ENCODE measurements around the gene ZNF226. TPM values are rescaled to one million over a fixed set of nuclear protein-coding genes. Genes with fewer than 3 reads are reported as not detected.
"Not testable (repeated sequence)": the region's sequence is repeated elsewhere in the genome, so short reads cannot be mapped to it uniquely, and the experiment has no call there.

ZNF226 gene
- polyA plus RNA-seq, 6 donors from 2014 or later, result 26.0 to 38.5 (median 30.8) TPM

DNA sequence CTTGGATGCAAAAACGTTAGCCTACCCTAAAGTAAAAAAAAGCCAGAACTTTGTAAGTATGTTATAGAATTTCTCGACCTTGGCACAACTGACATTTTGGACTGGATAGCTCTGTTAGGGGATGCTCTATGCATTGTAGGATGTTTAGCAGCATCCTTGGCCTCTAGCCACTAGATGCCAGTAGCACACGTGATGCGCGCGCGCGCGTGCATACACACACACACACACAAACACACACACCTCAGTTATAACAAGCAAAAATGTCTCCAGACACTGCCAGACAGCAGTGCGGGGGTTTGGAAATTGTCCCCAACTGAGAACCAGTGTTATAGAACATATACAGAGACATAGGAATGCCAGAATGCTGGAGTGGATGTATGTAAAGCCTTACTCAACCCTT, 17.2 kb downstream of the ZNF226 start:
- no peak for DNase-seq
- Mint-ChIP-seq H3K4me3 (no peak overlapping the region), H3K36me3 (peaks cover 20 to 30% of the 10 kb centered on the region in 2 donors), H3K4me1 (no peaks in the 10 kb centered on the region), H3K27ac (no peak overlapping the region), H3K27me3 (no peaks in the 10 kb centered on the region), H3K9me3 (peaks cover 11 to 81% (median 50%) of the 10 kb centered on the region in 7 donors)
- ATAC-seq (ENCODE audit: low read depth in 2 of 2), result no peak

GRCh38 chr19:44190020-44190419, 25.1 kb downstream of the ZNF226 start:
- peaks cover 0 to 15% (median 8%) of the 10 kb centered on the region in 3 donors for H3K27me3 Mint-ChIP-seq
- no peak for ATAC-seq (ENCODE audit: low read depth in 2 of 2)
- H3K4me3 Mint-ChIP-seq, result no peak overlapping the region
- H3K36me3 Mint-ChIP-seq, result peaks cover 14 to 44% of the 10 kb centered on the region in 2 donors
- no peaks in the 10 kb centered on the region for H3K4me1 Mint-ChIP-seq
- peaks cover 13 to 68% (median 47%) of the 10 kb centered on the region in 7 donors for H3K9me3 Mint-ChIP-seq
- no peak for DNase-seq
- no peak overlapping the region for H3K27ac Mint-ChIP-seq

DNA sequence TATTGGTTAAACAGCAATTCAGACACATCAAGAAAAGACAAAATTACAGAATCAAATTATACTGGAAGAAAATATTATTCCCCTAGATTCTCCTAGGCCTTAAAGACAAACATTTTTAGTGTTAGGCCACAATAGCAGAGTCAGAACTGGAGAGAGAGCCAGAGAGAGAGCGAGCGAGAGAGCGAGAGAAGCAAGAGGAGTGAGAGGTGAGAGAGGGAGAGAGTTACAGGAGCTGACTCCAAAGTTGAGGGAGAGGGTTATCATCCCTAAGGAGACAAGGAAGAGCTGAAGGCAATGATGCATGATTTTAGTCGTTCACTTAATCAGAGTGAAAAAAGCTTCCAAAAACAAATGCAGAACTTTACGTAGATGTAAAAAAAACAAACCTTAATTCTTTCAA, 27.2 kb downstream of the ZNF226 start:
- no peaks in the 10 kb centered on the region for H3K4me1 Mint-ChIP-seq
- ATAC-seq (ENCODE audit: low read depth in 2 of 2) (no peak), DNase-seq (no peak)
- peaks cover 3 to 20% (median 15%) of the 10 kb centered on the region in 3 donors for H3K27me3 Mint-ChIP-seq
- H3K36me3 Mint-ChIP-seq, result peaks cover 17 to 48% of the 10 kb centered on the region in 2 donors
- H3K9me3 Mint-ChIP-seq, result peaks cover 13 to 59% (median 36%) of the 10 kb centered on the region in 7 donors
- H3K27ac Mint-ChIP-seq, result no peak overlapping the region
- H3K4me3 Mint-ChIP-seq, result no peak overlapping the region

- Mint-ChIP-seq H3K9me3 (peaks cover 9 to 49% (median 20%) of the 10 kb centered on the region in 7 donors), H3K27ac (peak overlapping the region in 1 of 6 donors; percentile 75), H3K4me3 (no peak overlapping the region), H3K4me1 (no peaks in the 10 kb centered on the region), H3K36me3 (peaks cover 15 to 26% of the 10 kb centered on the region in 2 donors), H3K27me3 (peaks cover 3 to 19% (median 14%) of the 10 kb centered on the region in 3 donors)
- DNase-seq (no peak), ATAC-seq (ENCODE audit: low read depth in 2 of 2) (no peak)
Measured at GRCh38 chr19:44196772-44197171, 31.9 kb downstream of the ZNF226 start.

- H3K27me3 Mint-ChIP-seq, result peaks cover 0 to 37% (median 10%) of the 10 kb centered on the region in 3 donors
- peaks cover 4 to 34% (median 24%) of the 10 kb centered on the region in 7 donors for H3K9me3 Mint-ChIP-seq
- no peak for DNase-seq
- no peak overlapping the region for H3K4me3 Mint-ChIP-seq
- H3K27ac Mint-ChIP-seq, result no peak overlapping the region
- H3K36me3 Mint-ChIP-seq, result peaks cover 9 to 15% of the 10 kb centered on the region in 2 donors
- ATAC-seq (ENCODE audit: low read depth in 2 of 2), result no peak
- H3K4me1 Mint-ChIP-seq, result peaks cover 6% of the 10 kb centered on the region in 3 donors
Measured at GRCh38 chr19:44202470-44202869, 37.6 kb downstream of the ZNF226 start.

DNA sequence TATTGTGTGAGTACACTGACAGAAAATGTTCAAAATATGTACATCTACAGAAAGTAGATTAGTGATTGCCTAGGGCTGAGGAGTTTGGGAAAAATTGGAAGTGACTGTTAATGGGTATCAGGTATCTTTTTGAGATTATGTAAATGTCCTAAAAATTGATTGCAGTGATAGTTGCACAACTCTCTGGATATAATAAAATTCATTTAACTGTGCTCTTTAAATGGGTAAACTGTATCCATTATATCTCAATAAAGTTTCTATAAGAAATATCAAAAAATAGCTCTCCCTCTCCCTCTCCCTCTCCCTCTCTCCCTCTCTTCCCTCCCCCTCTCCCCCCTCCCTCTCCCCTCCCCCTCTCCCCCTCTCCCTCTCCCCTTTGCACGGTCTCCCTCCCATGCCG, 38.1 kb downstream of the ZNF226 start:
- no peak for ATAC-seq (ENCODE audit: low read depth in 2 of 2)
- H3K36me3 Mint-ChIP-seq, result peaks cover 9 to 15% of the 10 kb centered on the region in 2 donors
- H3K27ac Mint-ChIP-seq, result no peak overlapping the region
- peaks cover 0 to 37% (median 10%) of the 10 kb centered on the region in 3 donors for H3K27me3 Mint-ChIP-seq
- peaks cover 6 to 11% (median 10%) of the 10 kb centered on the region in 3 donors for H3K4me1 Mint-ChIP-seq
- no peak overlapping the region for H3K4me3 Mint-ChIP-seq
- no peak for DNase-seq
- peaks cover 4 to 38% (median 24%) of the 10 kb centered on the region in 7 donors for H3K9me3 Mint-ChIP-seq

- Mint-ChIP-seq H3K4me1 (peaks cover 6 to 11% (median 10%) of the 10 kb centered on the region in 3 donors), H3K27me3 (peaks cover 0 to 35% (median 10%) of the 10 kb centered on the region in 3 donors), H3K9me3 (peaks cover 4 to 38% (median 26%) of the 10 kb centered on the region in 7 donors), H3K36me3 (peaks cover 8 to 15% of the 10 kb centered on the region in 2 donors)
- not testable (repeated sequence) for ATAC-seq (ENCODE audit: low read depth in 2 of 2); H3K27ac Mint-ChIP-seq; DNase-seq; H3K4me3 Mint-ChIP-seq
Measured at GRCh38 chr19:44203877-44204276, 39.0 kb downstream of the ZNF226 start.

GRCh38 chr19:44204772-44205171, 39.9 kb downstream of the ZNF226 start:
- DNase-seq (no peak), ATAC-seq (ENCODE audit: low read depth in 2 of 2) (no peak)
- Mint-ChIP-seq H3K4me3 (peak overlapping the region in 1 of 8 donors; percentile 25), H3K4me1 (peaks cover 6 to 11% (median 10%) of the 10 kb centered on the region in 3 donors), H3K27me3 (peaks cover 0 to 31% (median 10%) of the 10 kb centered on the region in 3 donors), H3K27ac (no peak overlapping the region), H3K9me3 (peaks cover 4 to 38% (median 23%) of the 10 kb centered on the region in 7 donors), H3K36me3 (peaks cover 4 to 15% of the 10 kb centered on the region in 2 donors)

GRCh38 chr19:44207126-44207803, 42.4 kb downstream of the ZNF226 start:
- DNase-seq, result peak; percentile 78
- Mint-ChIP-seq H3K27ac (peak overlapping the region; percentile 41 to 96 (median 82)), H3K27me3 (peaks cover 0 to 27% (median 7%) of the 10 kb centered on the region in 3 donors)

GRCh38 chr19:44212250-44212865, 47.5 kb downstream of the ZNF226 start, which contains the start of gene ZNF227:
Gene ZNF227, plus strand, starts transcription at chr19:44212532. Its CDS starts 5,261 bp downstream, at chr19:44217793.
- Mint-ChIP-seq H3K27ac (peak within 1 kb of the TSS; percentile 92 to 98 (median 94)), H3K9me3 (peaks cover 0 to 5% (median 2%) of the 10 kb centered on the region in 7 donors), H3K4me1 (peaks cover 14 to 35% (median 23%) of the 10 kb centered on the region in 3 donors), H3K36me3 (peaks cover 7 to 10% of the 10 kb centered on the region in 2 donors), H3K27me3 (no peaks in the 10 kb centered on the region), H3K4me3 (peak within 1 kb of the TSS; percentile 94 to 100 (median 98))
- ATAC-seq (ENCODE audit: low read depth in 2 of 2) (peak; percentile 96 to 97), DNase-seq (peak; percentile 70)

More at GRCh38 chr19:44207126-44207803, 42.4 kb downstream of the ZNF226 start:
- Mint-ChIP-seq H3K4me3 (peak overlapping the region; percentile 84 to 98 (median 94)), H3K36me3 (peaks cover 4 to 15% of the 10 kb centered on the region in 2 donors), H3K4me1 (peaks cover 6 to 12% (median 10%) of the 10 kb centered on the region in 3 donors), H3K9me3 (peaks cover 4 to 32% (median 20%) of the 10 kb centered on the region in 7 donors)
- peak; percentile 90 to 93 for ATAC-seq (ENCODE audit: low read depth in 2 of 2)

DNA sequence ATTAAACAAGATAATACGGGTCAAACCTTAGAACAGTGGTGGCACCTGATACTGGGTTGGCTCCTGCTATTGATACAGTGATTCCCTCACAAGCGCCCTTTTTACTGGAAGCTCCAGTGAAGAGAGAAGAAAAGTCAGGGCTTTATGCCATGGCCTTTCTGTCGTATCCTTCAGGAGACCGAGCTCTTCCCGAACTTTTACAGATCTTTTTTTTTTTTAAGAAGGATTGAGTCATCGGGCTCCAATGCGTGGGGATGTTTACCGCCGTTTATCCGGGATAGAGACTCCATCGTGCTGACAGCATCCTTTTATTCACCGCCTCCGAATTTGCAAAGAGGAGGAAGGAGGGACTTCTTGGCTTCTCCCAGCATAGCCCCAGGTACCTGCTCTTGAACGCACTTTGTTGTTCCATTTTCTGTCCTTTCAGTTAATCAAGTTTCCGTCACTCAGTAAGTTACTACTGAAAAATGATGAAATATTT, 48.0 kb downstream of the ZNF226 start:
- DNase-seq (no peak), ATAC-seq (ENCODE audit: low read depth in 2 of 2) (no peak)
- H3K9me3 Mint-ChIP-seq, result peaks cover 0 to 4% (median 0%) of the 10 kb centered on the region in 7 donors
- H3K27me3 Mint-ChIP-seq, result no peaks in the 10 kb centered on the region
- H3K4me3 Mint-ChIP-seq, result peak overlapping the region; percentile 94 to 100 (median 98)
- peak overlapping the region in 5 of 6 donors; percentile 17 to 95 (median 94) for H3K27ac Mint-ChIP-seq
- peaks cover 12 to 14% of the 10 kb centered on the region in 2 donors for H3K36me3 Mint-ChIP-seq
- peaks cover 13 to 30% (median 19%) of the 10 kb centered on the region in 3 donors for H3K4me1 Mint-ChIP-seq

DNA sequence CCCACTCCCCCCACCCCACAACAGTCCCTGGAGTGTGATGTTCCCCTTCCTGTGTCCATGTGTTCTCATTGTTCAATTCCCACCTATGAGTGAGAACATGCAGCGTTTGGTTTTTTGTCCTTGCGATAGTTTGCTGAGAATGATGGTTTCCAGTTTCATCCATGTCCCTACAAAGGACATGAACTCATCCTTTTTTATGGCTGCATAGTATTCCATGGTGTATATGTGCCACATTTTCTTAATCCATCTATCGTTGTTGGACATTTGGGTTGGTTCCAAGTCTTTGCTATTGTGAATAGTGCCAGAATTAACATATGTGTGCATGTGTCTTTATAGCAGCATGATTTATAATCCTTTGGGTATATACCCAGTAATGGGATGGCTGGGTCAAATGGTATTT, 55.0 kb downstream of the ZNF226 start:
- not testable (repeated sequence) for ATAC-seq (ENCODE audit: low read depth in 2 of 2); H3K27me3 Mint-ChIP-seq
- peaks cover 29 to 30% of the 10 kb centered on the region in 2 donors for H3K36me3 Mint-ChIP-seq

GRCh38 chr19:44220761-44221160, 55.9 kb downstream of the ZNF226 start:
- H3K36me3 Mint-ChIP-seq, result peaks cover 29 to 36% of the 10 kb centered on the region in 2 donors
- peaks cover 0 to 24% (median 4%) of the 10 kb centered on the region in 7 donors for H3K9me3 Mint-ChIP-seq
- not testable (repeated sequence) for ATAC-seq (ENCODE audit: low read depth in 2 of 2); H3K27me3 Mint-ChIP-seq; DNase-seq; H3K27ac Mint-ChIP-seq; H3K4me3 Mint-ChIP-seq; H3K4me1 Mint-ChIP-seq

More for the DNA sequence above, 55.0 kb downstream of the ZNF226 start:
- not testable (repeated sequence) for H3K4me1 Mint-ChIP-seq, H3K27ac Mint-ChIP-seq, DNase-seq, H3K4me3 Mint-ChIP-seq
- H3K9me3 Mint-ChIP-seq, result peaks cover 0 to 17% (median 2%) of the 10 kb centered on the region in 7 donors

All from naive B cell (primary cell).